Motor neuron (in vitro differentiated cells): ENCODE data around the gene CDKL2. TPM values are rescaled to one million over a fixed set of nuclear protein-coding genes. Genes with fewer than 3 reads are reported as not detected.
"Not testable (repeated sequence)": the region's sequence is repeated elsewhere in the genome, so short reads cannot be mapped to it uniquely, and the experiment has no call there.

Experiments used
- ATAC-seq, 8 experiments: fragments of 200-7000 bp; cut with Tn5 transposase; replicated peaks in 6 of 8; 2 replicates each; pipeline ENCODE4 v1.8.0; 2021; ENCODE audit warnings: mild to moderate bottlenecking in 8 of 8, moderate library complexity in 8 of 8
- H3K27ac ChIP-seq, 2 donors: fragments of 250-450 bp; sonication (Bioruptor Pico); 2 replicates each; pipeline ENCODE4 v1.9.0; 2021; ENCODE audit warnings: antibody characterized with exemption in 2 of 2, mild to moderate bottlenecking in 2 of 2, moderate library complexity in 1 of 2
- H3K4me1 ChIP-seq, 2 donors: fragments of 250-450 bp; sonication (Bioruptor Pico); replicated peaks in 1 of 2; 2 replicates each; pipeline ENCODE4 v1.6.1; 2021; ENCODE audit warnings: antibody characterized with exemption in 2 of 2, mild to moderate bottlenecking in 2 of 2, moderate library complexity in 1 of 2
- H3K4me3 ChIP-seq, 5 donors: fragments of 250-450 bp; sonication (Bioruptor Pico); 2 replicates each; pipeline ENCODE4 v1.9.0; 2021; ENCODE audit warnings: antibody characterized with exemption in 5 of 5, mild to moderate bottlenecking in 5 of 5, moderate library complexity in 4 of 5
- WGBS, 10 experiments: fragments of 450-650 bp; shearing (Covaris generic); methylation state at CpG; one replicate each; pipeline ENCODE4 v1.0.0; 2022; 5-methylcytosine and 5-hydroxymethylcytosine counted together
- in situ Hi-C, 9 experiments: fragments of 400-800 bp; cut with MboI; loops; one replicate each; pipeline ENCODE4 v1.15.0; 2021; ENCODE audit warnings: low sequenced_read_pairs in 9 of 9, low pct_unique_long_range_greater_than_20kb in 2 of 9; ENCODE audit not compliant: unreplicated experiment in 9 of 9
- total RNA-seq, 8 experiments: library from RNA; unstranded; fragments of 300-600 nt; gene quantifications; 2 replicates each; pipeline versions ENCODE4 v1.2.3 to v1.2.4, GENCODE V29; 2022

Gene CDKL2
- total RNA-seq, 8 experiments from 2014 or later: 0.10 to 17.7 (median 3.8) TPM

DNA sequence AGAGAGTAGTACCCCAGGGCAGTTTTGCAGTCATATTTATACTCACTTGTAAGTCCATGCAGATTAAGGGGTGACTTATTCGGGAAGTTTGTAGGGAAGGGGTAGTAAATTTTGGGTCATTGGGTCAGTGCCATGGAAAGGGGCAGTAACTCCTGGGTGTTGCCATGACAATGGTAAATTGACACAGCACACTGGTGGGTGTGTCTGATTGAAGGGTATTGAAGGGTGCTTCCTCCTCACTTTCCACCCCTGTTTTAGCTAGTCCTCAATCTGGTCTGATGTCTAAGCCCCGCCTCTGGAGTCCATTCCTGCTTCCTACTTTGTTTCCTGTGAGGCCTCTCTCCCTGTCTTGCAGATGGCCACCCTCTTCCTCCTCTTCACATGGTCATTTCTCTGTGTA, 62.6 kb downstream of the CDKL2 start:
- 17 to 90% (median 64%) methylated on average over 1 to 2 of the region's 2 CpGs; no CpG with 5 or more reads in 2 of the 10 experiments for WGBS, 10 experiments
- Histone ChIP-seq H3K27ac (no peak overlapping the region), H3K4me3 (no peak overlapping the region), H3K4me1 (no peaks in the 10 kb centered on the region)
- in situ Hi-C loops: no loop called here
- ATAC-seq: peak in 2 of 8 experiments; percentile 54 to 59

DNA sequence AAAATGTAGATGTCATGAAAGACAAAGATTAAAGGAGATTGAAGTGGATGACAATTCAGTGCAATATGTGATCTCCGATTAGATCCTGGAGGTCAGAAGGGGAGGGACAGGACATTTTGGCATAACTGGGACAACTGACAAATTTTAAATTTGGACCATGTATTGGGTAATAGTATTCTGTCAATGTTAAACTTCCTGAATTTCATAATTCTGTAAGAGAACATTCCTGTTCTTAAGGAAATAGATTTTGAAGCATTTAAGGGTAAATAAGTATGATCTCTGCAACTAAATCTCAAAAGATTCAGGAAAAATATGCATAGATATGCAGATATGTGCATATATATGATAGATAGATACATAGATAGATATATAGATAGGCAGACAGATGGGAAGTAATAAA, 63.4 kb downstream of the CDKL2 start:
- H3K27ac ChIP-seq: no peak overlapping the region
- in situ Hi-C loops: no loop called here
- 0 to 100% (median 80%) methylated on average over 1 of the region's 1 CpG; no CpG with 5 or more reads in 3 of the 10 experiments for WGBS, 10 experiments
- no peaks in the 10 kb centered on the region for H3K4me1 ChIP-seq
- no peak overlapping the region for H3K4me3 ChIP-seq
- ATAC-seq: peak in 1 of 8 experiments; percentile 65

DNA sequence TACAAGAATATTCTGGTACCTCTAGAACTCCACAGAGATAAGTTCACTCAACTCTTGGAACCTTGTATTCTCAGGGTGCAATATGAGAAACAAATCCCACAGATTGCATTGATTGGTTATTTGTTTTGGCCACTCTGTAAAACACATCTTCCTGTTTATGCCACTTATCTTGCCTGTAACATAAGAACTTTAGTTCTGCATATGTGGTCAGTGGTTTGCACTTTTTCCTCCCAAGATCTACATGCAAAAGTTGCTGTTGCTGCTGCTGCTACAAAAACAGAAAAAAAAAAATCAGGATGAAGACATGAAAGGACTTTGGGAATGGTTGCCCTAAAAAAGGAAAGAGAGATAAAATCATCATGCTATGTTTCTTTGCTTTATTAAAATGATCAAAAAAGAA, 64.8 kb downstream of the CDKL2 start:
- H3K4me3 ChIP-seq: no peak overlapping the region
- ATAC-seq: no peak
- no peaks in the 10 kb centered on the region for H3K4me1 ChIP-seq
- in situ Hi-C loops: no loop called here
- H3K27ac ChIP-seq: no peak overlapping the region

DNA sequence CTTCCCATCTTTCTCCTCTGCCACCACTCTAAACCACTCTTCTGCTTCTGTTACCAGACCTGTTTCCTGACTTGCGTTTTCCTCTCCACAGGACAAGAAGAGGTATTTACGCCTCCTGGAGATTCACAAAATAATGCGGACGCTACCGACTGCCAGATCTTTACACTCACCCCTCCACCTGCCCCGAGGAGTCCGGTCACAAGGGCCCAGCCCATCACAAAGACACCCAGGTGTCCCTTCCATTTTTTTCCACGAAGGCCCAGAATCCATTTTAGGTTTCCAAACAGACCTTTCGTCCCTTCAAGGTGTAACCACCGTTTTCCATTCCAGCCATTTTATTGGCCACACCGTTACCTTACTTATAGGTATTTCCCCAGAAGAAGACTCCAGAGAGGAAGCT, 66.3 kb downstream of the CDKL2 start:
- ATAC-seq: no peak
- H3K27ac ChIP-seq: no peak overlapping the region
- no peak overlapping the region for H3K4me3 ChIP-seq
- WGBS, 10 experiments: 72 to 96% (median 83%) methylated on average over 2 to 11 of the region's 11 CpGs
- H3K4me1 ChIP-seq: no peaks in the 10 kb centered on the region
- in situ Hi-C loops: no loop called here

DNA sequence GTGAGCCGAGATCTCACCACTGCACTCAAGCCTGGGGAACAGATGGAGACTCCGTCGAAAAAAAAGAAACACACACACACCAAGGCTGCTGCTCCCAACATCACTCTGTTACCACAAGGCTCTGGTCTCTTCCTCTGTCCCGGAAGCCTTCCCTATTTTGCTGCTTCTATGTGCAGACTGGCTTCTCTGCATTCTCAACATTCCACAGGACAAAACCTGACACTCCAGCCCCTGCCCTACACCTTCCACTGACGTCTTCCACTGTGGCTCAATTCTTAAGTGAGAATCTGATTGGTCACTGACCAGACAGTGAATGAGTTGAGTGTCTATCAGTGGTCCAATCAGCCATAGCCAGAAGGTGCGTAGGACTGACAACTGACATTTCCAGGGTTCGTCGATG, 68.5 kb downstream of the CDKL2 start:
- no peaks in the 10 kb centered on the region for H3K4me1 ChIP-seq
- H3K27ac ChIP-seq: no peak overlapping the region
- 20 to 84% (median 68%) methylated on average over 1 to 7 of the region's 8 CpGs; no CpG with 5 or more reads in 1 of the 10 experiments for whole genome bisulfite sequencing, 10 experiments
- peak in 1 of 8 experiments; percentile 34 for ATAC-seq
- no peak overlapping the region for H3K4me3 ChIP-seq
- in situ Hi-C loops: no loop called here

DNA sequence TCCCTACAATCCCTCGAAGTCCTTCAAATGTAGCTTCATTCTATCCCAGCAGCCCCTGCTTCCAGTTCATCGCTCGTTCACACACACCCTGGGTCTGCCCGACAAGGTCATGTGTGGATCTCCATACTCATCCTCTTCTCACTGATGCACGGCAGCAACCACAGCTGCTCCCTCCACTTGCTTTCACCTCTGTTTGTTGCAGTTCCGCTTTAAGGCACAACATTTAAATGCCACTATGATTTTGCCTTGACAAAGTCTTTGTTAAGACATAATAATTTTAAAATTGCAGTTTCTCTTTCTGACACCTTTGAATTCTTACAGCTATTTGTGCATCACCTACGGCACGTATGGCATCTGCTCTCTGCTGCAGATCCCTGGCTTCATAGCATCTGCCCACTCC, 72.6 kb downstream of the CDKL2 start:
- in situ Hi-C loops: no loop called here
- WGBS, 10 experiments: 0 to 100% (median 81%) methylated on average over 1 to 8 of the region's 8 CpGs
- ATAC-seq: no peak

DNA sequence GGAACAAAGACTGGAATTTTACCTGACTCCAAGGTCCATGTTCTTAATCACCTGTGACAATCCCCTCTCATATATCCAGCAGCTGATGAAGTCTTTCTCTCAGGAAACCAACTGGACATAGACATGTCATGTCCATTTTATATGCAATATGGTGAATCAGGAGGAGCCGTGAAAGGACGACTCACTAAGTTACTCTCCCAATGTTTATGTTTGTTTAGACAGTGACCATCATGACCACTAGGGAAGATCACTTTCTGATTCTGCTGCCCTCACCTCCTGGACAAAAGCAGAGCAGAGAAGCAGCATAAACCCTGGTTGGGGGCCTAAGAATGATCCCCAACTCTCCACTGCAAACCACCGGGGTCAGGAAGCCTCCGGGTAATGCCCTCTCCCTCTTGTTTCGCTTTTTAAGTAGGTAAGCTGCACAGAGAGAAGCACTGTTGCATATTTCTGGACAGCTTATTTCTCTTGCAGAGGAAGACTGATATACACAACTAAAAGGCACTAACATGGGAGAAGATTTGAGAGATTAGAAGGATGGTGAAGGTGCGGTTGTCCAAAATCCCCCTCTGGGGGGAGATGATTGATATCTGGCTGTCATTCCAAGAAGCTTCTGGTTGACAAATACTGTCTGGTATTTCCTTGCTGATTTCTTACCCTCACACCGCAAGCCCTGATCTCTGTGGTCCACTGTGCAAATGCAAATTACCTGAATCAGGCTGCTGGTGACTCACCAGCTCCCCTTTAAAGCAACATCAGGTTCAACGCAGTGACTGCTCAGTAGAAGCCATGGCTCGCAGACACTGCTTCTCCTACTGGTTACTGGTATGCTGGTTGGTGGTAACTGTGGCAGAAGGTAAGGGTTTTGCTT, 74.8 kb downstream of the CDKL2 start, which contains the start of gene ODAPH:
Gene ODAPH (plus strand): TSS at position 773 of the 871 bp plus-strand sequence. CDS start 17 bp downstream, at position 790.
- 20 to 80% (median 57%) methylated on average over 1 to 9 of the region's 9 CpGs; no CpG with 5 or more reads in 2 of the 10 experiments for WGBS, 10 experiments
- peak; percentile 81 to 100 (median 99) for ATAC-seq
- in situ Hi-C loops: no loop called here

More for the DNA sequence above, 72.6 kb downstream of the CDKL2 start:
- Histone ChIP-seq H3K4me1 (peaks cover 6 to 8% of the 10 kb centered on the region in 2 donors), H3K27ac (no peak overlapping the region), H3K4me3 (no peak overlapping the region)

DNA sequence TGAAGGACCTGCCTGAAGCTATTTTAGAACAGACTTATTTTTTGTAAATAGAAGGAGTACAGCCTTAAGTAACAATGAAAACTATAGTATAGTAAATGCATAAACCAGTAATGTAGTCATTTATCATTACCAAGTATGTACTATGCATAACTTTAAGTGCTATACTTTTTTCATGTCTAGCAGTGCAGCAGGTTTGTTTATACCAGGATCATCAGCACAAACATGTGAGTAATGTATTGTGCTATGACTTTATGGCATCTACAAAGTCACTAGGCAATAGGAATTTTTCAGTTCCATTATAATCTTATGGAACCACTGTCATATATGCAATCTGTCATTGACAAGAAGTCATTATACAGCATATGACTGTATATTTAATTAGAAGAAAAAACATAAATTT, 77.9 kb downstream of the CDKL2 start:
- peak in 1 of 8 experiments; percentile 26 for ATAC-seq
- Histone ChIP-seq H3K27ac (no peak overlapping the region), H3K4me3 (no peak overlapping the region), H3K4me1 (peaks cover 6 to 8% of the 10 kb centered on the region in 2 donors)
- in situ Hi-C loops: no loop called here

More for the DNA sequence above, 74.8 kb downstream of the CDKL2 start, which contains the start of gene ODAPH:
- peaks cover 6 to 8% of the 10 kb centered on the region in 2 donors for H3K4me1 ChIP-seq
- no peak within 1 kb of the TSS for H3K4me3 ChIP-seq
- no peak within 1 kb of the TSS for H3K27ac ChIP-seq

DNA sequence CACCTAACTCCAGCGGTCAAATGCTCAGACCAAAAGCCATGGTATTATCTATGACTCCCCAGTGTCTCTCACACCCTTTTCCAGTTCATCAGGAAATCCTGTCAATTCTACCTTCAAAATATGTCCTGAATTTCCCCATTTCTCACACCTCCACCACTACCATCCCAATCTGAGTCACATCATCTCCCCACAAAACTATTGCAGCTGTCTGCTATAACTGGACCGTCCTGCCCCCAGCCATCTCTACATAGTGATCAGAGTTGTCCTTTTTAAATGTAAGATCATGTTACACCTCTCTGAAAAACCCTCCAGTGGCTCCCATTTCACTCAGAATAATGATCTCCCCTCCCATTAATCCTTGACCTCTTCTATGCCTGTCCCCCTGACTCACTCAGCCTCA, 81.3 kb downstream of the CDKL2 start:
- WGBS, 10 experiments: 60 to 100% (median 88%) methylated on average over 1 to 2 of the region's 2 CpGs; no CpG with 5 or more reads in 3 of the 10 experiments
- ATAC-seq: no peak
- Histone ChIP-seq H3K27ac (no peak overlapping the region), H3K4me1 (no peaks in the 10 kb centered on the region), H3K4me3 (no peak overlapping the region)
- in situ Hi-C loops: no loop called here

DNA sequence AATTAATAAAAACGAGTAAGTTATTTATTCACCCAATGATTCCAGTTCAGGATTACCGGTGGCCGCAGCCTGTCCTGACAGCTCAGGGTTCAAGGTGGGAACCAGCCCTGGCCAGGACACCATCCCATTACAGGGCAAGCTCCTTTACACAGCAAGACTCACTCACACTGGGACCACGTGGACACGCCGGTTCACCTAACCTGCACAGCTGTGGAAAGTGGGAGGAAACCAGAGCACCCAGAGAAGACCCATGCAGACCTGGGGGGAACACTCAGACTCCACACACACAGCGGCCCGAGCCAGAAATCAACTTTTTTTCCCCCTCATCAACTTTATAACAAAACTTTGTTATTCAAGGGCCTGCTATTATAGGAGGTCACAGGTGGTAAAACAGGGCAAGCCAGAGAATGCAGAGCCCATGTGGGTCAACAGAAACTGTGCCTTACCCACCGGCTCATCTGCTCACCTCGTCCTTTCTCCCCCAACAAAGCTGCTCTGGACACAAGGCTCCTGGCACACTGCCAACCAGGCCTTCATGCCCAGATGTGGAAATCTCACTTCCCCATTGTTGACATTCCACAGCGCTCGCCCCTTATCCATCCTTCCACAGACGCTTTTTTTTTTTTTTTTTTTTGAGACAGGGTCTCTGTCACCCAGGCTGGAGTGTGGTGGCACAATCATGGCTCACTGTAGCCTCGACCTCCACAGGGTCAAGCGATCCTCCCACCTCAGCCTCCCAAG, 82.5 kb downstream of the CDKL2 start:
- Histone ChIP-seq H3K4me1 (no peaks in the 10 kb centered on the region), H3K27ac (no peak overlapping the region), H3K4me3 (no peak overlapping the region)
- peak in 1 of 8 experiments; percentile 49 for ATAC-seq
- WGBS, 10 experiments: 73 to 100% (median 87%) methylated on average over 1 to 11 of the region's 15 CpGs; no CpG with 5 or more reads in 1 of the 10 experiments
- in situ Hi-C loops: no loop called here

DNA sequence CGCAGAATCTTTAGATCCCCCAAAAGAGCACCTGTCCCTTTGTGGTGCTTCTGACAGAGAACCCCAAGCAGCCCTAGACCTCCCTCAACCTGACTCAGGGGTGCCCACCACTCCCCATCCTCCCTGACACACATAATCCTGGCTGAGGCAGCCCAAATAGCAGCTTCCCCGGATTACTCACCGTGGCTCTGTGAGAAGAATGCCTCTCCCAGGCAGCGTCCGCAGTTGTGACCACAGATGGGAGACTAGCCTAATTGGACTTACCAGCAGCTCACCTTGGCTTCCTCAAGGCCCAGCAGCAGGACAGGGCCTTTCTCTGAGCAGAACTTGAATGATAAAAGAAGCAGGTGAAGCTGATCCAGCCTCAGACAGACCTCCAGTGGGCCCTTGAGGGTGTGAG, 84.8 kb downstream of the CDKL2 start:
- no peak overlapping the region for H3K27ac ChIP-seq
- 17 to 100% (median 45%) methylated on average over 2 to 4 of the region's 5 CpGs; no CpG with 5 or more reads in 7 of the 10 experiments for WGBS, 10 experiments
- ATAC-seq: no peak
- H3K4me1 ChIP-seq: no peaks in the 10 kb centered on the region
- no peak overlapping the region for H3K4me3 ChIP-seq
- in situ Hi-C loops: no loop called here

DNA sequence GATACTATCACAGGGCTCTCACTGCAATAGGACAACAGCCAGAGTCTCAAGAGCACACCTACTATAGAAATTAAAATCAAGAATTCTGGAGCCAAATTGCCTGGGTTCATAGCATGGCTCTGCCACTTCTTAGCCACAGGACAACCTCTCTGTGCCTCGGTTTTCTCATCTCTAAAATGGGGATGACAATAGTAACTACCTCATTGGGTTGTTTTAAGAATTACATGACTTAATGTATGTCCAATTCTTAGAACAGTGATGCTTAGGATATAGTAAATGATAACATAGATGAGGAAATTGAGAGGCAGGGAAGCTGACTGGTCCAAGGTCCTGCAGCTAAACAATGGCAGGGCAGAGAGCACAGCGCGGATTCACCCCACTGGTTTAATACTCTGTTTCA, 85.5 kb downstream of the CDKL2 start:
- in situ Hi-C loops: no loop called here
- ATAC-seq: no peak
- Histone ChIP-seq H3K4me3 (no peak overlapping the region), H3K27ac (no peak overlapping the region), H3K4me1 (no peaks in the 10 kb centered on the region)
- 29 to 100% (median 87%) methylated on average over 1 to 3 of the region's 3 CpGs; no CpG with 5 or more reads in 1 of the 10 experiments for WGBS, 10 experiments

DNA sequence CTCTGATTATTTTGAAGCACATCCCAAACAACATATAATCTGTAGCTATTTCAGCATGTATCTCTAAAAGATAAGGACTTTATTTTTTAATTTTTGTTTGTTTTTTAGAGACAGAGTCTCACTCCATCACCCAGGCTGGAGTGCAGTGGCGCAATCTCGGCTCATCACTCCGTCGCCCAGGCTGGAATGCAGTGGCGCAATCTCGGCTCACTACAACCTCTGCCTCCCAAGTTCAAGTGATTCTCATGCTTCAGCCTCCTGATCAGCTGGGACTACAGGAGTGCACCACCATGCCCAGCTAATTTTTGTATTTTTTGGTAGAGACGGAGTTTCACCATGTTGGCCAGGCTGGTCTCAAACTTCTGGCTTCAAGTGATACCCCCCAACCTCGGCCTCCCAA, 86.1 kb downstream of the CDKL2 start:
- H3K27ac ChIP-seq, ATAC-seq, H3K4me3 ChIP-seq, in situ Hi-C loops, H3K4me1 ChIP-seq: not testable (repeated sequence)
- 80 to 100% (median 96%) methylated on average over 2 to 7 of the region's 8 CpGs; no CpG with 5 or more reads in 3 of the 10 experiments for WGBS, 10 experiments
